ENCODE data around the gene CTRL.

CTRL gene

DNA sequence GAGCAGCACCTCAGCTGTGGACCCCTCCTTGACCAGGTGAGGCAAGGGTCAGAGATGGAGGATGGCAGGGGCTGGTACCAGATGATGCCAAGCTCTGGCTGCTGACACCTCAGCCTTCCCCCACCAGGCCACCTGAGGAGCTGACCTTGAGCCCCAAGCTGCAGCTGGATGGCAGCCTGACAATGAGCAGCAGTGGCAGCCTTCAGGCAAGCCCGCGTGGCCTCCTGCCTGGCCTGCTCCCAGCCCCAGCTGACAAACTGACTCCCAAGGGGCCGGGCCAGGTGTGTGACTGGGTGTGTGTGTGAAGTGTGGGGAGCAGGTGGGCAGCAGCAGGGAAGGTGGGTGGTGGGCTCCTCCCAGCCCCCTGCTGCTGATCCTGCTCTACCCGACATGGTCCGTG lies 51.7 kb downstream of the CTRL start:
- intact Hi-C loops (cut with DNase I; ENCODE audit: low total_unique reads) = loop anchor here (5.0 to 10.0 kb wide), 2 partner anchors 45 to 162 kb away; no protein-coding TSS in a partner anchor
- Histone ChIP-seq H3K4me3 (no peak overlapping the region), H3K27ac (no peak overlapping the region), H3K4me1 (peaks cover 0 to 35% (median 18%) of the 10 kb centered on the region in 4 donors), H3K9me3 (no peaks in the 10 kb centered on the region), H3K27me3 (no peaks in the 10 kb centered on the region), H3K36me3 (peaks cover 74 to 84% (median 82%) of the 10 kb centered on the region in 3 donors)
- no peak for DNase-seq
- TF ChIP-seq, protein P1, sequence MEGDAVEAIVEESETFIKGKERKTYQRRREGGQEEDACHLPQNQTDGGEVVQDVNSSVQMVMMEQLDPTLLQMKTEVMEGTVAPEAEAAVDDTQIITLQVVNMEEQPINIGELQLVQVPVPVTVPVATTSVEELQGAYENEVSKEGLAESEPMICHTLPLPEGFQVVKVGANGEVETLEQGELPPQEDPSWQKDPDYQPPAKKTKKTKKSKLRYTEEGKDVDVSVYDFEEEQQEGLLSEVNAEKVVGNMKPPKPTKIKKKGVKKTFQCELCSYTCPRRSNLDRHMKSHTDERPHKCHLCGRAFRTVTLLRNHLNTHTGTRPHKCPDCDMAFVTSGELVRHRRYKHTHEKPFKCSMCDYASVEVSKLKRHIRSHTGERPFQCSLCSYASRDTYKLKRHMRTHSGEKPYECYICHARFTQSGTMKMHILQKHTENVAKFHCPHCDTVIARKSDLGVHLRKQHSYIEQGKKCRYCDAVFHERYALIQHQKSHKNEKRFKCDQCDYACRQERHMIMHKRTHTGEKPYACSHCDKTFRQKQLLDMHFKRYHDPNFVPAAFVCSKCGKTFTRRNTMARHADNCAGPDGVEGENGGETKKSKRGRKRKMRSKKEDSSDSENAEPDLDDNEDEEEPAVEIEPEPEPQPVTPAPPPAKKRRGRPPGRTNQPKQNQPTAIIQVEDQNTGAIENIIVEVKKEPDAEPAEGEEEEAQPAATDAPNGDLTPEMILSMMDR (IDR thresholded peaks at IDR 0.05) = no peak

Measured in tibial artery (tissue), 4 donors.